HFF-Myc (cell line): Measurements from ENCODE around the gene DCDC2C.

ENCODE experiments used
- DNase-seq: peaks from one replicate; pipeline ENCODE4 v3.0.0-alpha.2; 2011; ENCODE audit warnings: low read depth; ENCODE audit errors: extremely low read depth
- H3K4me3 ChIP-seq: replicated peaks from 2 replicates; pipeline ENCODE4 v1.5.1; 2011; ENCODE audit warnings: low read depth, mild to moderate bottlenecking, control low read depth, low read length
- TF ChIP-seq, protein P1 (sequence below): IDR thresholded peaks from 2 replicates; pipeline ENCODE4 v1.5.1; 2012; ENCODE audit warnings: mild to moderate bottlenecking, low read depth, low read length, control low read depth; ENCODE audit errors: missing control alignments

The DCDC2C gene

DNA sequence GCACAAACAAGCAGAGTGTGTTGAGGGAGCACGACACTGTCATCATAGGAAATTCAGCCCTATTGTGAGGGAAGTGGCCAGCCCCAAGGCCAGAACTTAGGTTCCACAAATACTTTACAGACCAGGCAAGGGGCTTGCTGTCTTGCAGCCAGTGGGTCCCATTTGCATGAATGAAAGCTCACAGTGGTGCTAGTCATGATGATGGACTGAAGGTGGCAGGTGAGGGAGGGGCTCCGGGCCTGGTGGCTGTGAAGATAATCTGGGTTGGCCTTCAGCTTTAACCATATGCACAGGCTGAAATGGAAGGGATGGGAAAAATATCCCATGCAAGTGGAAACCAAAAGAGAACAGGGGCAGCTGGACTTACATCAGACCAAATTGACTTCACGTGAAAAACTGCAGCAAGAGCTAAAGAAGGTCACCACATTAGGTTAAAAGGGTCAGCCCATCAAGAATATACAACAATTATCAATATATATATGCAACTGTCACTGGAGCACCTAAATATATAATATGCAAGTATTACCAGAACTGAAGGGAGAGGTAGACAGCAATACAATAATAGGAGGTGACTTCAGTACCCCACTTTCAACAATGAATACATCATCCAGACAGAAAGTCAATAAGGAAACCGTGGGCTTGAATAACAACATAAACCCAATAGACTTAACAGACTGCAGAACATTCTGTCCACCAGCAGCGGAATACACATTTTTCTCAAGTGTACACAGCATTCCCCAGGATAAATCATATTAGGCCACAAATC lies 39.6 kb downstream of the DCDC2C start:
- no peak overlapping the region for H3K4me3 ChIP-seq
- TF ChIP-seq, protein P1, sequence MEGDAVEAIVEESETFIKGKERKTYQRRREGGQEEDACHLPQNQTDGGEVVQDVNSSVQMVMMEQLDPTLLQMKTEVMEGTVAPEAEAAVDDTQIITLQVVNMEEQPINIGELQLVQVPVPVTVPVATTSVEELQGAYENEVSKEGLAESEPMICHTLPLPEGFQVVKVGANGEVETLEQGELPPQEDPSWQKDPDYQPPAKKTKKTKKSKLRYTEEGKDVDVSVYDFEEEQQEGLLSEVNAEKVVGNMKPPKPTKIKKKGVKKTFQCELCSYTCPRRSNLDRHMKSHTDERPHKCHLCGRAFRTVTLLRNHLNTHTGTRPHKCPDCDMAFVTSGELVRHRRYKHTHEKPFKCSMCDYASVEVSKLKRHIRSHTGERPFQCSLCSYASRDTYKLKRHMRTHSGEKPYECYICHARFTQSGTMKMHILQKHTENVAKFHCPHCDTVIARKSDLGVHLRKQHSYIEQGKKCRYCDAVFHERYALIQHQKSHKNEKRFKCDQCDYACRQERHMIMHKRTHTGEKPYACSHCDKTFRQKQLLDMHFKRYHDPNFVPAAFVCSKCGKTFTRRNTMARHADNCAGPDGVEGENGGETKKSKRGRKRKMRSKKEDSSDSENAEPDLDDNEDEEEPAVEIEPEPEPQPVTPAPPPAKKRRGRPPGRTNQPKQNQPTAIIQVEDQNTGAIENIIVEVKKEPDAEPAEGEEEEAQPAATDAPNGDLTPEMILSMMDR: no peak
- DNase-seq: no peak

DNA sequence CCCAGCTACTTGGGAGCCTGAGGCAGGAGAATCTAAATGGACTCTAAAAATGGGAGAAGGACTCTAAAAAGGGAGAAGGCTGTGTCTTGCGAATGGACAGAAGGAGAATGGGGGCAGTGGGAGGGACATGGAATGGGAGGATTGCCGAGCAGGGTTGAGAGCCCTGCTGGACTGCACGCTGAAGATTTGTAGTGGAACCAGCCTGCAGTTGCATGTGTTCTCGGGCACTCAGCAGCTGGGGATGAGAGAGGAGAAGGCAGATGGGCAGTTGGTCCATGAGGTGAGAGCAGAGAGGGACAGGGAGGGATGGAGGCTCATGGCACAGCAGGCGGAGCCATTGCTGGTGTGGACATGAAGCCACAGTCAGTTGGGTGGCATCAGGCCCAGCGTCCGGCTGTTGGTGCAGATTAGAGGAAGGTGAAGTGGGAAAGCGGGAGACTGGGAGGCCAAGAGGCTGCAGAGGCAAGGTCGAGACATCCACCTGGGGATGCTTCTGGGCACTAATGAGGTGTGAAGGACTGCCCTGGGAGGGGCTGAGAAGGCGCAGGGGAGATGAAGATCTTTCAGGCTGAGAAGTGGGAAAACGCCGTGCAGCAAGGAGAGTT lies 40.7 kb downstream of the DCDC2C start:
- no peak for DNase-seq
- H3K4me3 ChIP-seq: no peak overlapping the region
- TF ChIP-seq, protein P1: no peak

DNA sequence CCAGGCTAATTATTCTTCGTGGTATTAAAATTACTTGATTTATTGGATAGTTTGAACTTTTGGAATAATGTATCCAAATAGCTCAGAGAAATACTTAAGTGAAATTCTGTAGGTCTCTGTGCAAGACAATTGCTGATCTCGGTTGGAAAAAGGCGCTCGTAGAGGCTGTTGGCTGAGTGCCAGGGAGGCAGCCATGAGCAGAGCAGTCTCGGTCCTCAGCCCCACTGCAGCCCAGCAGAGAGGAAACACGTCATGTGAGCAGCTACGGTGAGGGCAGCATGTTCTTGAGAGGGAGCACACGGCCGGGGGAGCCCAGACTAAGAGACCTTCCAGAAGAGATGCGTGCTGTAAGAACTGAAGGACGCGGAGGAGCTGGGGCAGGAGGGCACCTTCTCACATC lies 42.5 kb downstream of the DCDC2C start:
- TF ChIP-seq, protein P1: no peak
- no peak for DNase-seq
- H3K4me3 ChIP-seq: no peak overlapping the region

DNA sequence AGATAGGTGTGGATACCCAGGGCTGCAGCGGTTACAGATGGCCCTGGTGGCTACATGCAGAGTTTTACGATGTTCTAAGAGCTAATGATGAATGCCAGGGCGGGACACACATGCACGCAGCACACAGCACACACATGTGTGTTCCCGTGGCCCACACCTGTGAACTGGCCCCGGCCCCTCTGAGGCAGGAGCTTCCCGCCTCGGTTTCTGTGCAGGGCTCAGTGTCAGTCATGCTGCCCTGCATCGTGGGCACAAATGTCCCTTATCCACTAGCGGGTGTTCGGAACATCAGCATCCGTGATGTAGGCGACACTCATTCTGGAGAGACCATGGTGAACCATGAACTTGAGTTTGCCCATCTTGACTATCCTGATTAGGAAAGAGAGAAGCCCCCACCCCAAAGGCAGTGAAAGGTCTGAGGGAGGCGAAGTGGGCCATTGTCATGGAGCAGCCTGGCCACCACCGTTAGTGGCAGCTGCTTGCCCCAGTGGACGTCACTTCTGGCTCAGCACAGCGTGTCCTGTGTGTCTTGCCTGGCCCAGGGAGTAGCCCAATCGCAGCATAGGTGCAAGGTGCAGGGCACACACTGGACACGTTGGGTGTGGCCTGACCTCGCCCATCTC lies 43.8 kb downstream of the DCDC2C start:
- TF ChIP-seq, protein P1: no peak
- no peak for DNase-seq
- H3K4me3 ChIP-seq: no peak overlapping the region

DNA sequence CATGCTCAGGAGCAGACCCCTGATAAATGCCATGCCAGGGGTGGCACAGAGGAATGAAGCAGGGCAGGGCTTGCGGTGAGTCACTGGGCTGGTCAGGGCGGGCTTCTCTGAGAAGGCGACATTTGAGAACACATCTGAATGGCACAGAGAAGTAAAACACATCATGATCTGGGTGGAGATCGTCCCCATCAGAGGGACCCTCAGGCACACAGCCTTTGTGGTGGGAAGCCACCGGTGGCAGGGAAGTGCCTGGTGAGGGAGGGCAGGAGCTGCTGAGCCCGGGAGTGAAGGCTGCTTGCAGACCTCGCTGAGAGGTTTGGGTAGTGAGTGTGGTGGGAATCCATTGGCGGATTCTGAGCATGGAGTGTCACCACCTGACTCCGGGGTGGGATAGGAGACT lies 44.5 kb downstream of the DCDC2C start:
- TF ChIP-seq, protein P1: no peak
- no peak for DNase-seq
- H3K4me3 ChIP-seq: no peak overlapping the region

DNA sequence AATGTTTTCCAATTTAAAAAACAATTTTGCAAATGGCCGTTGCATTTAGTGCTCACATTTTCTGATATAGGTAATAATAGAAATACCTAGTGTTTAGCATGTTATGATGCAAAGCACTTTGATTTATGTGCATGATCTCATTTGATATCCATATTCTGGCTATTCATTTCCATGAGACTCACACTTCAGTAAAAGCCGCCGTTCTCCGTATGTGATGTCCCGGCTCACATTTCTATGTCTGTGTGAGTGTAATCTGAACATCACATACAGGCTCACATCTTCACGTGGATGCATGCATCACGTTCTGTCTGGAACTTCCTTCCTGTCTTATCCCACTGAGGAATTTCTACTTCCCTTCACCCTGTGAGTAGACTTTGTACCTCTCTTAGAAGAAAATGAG lies 45.8 kb downstream of the DCDC2C start:
- TF ChIP-seq, protein P1: no peak
- no peak overlapping the region for H3K4me3 ChIP-seq
- no peak for DNase-seq
